ENCODE data around the gene RHAG.

RHAG gene

GRCh38 chr6:49636713-49637349 is at the start of gene RHAG:
Gene RHAG, minus strand, starts transcription at chr6:49636839. Its CDS starts 27 bp downstream, at chr6:49636812.
- TF ChIP-seq HDGF (IDR thresholded peaks at IDR 0.05; ENCODE audit: borderline replicate concordance) = no peak
- TF ChIP-seq PKNOX1 (IDR thresholded peaks at IDR 0.05) = no peak
- no peak for TF ChIP-seq L3MBTL2 (conservative IDR thresholded peaks at IDR 0.05)
- no peak for TF ChIP-seq NFRKB (IDR thresholded peaks at IDR 0.05)
- no peak for TF ChIP-seq CTBP1 (IDR thresholded peaks at IDR 0.05; ENCODE audit: borderline replicate concordance)
- TF ChIP-seq FOXM1 (IDR thresholded peaks at IDR 0.05; ENCODE audit: borderline replicate concordance) = no peak
- TF ChIP-seq ARNT (IDR thresholded peaks at IDR 0.05) = no peak
- TF ChIP-seq BHLHE40 (IDR thresholded peaks at IDR 0.05; ENCODE audit: borderline replicate concordance) = no peak
- no peak for TF ChIP-seq ZNF384 (IDR thresholded peaks at IDR 0.05)
- TF ChIP-seq SP1 (IDR thresholded peaks at IDR 0.05) = no peak
- no peak for TF ChIP-seq FOXK2 (IDR thresholded peaks at IDR 0.05)
- no peak for TF ChIP-seq ELF4 (IDR thresholded peaks at IDR 0.05)
- TF ChIP-seq TARDBP (IDR thresholded peaks at IDR 0.05) = no peak
- POLR2A ChIA-PET = no interaction called here
- CTCF ChIA-PET = no interaction called here
- DNase-seq (ENCODE audit: extremely low spot score) = no peak

DNA sequence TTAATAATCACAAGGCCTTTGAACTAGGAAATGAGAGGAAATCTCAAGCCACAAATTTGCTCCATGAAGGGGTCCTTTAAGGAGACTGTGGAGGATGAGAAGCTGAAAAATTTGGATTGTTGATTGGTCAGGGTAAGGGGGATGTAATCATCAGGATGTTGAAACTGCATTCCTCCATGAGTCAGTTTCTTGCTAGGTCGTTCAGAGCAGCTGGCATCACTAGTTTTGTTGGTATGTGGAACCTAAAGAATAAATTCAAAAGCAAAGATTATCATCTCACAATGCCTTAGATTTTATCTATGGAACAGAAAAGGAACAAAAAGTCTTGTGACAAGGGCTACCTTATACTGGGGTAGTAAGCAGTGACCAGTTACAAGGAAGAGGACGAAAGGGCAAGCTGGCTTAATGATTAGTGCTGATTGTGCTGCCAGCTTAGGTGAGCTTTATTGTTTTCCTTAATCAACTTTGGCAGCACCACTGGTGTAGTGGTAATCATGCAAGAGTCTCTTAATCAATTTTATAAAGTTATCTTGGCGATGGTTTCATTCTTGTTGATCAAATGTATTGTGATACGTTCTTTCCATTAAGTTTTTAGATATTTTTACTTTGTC is 40.1 kb upstream of the RHAG start:
- ChIA-PET CTCF (no interaction called here), POLR2A (no interaction called here)
- DNase-seq (ENCODE audit: extremely low spot score) = no peak
- TF ChIP-seq ZNF384 (IDR thresholded peaks at IDR 0.05) = no peak
- TF ChIP-seq ELF4 (IDR thresholded peaks at IDR 0.05) = no peak
- no peak for TF ChIP-seq SP1 (IDR thresholded peaks at IDR 0.05)
- TF ChIP-seq BHLHE40 (IDR thresholded peaks at IDR 0.05; ENCODE audit: borderline replicate concordance) = no peak
- TF ChIP-seq FOXA1 (IDR thresholded peaks at IDR 0.05) = no peak
- TF ChIP-seq PKNOX1 (IDR thresholded peaks at IDR 0.05) = no peak
- TF ChIP-seq LEF1 (IDR thresholded peaks at IDR 0.05; ENCODE audit: borderline replicate concordance) = no peak
- TF ChIP-seq ARNT (IDR thresholded peaks at IDR 0.05) = no peak
- no peak for TF ChIP-seq FOXK2 (IDR thresholded peaks at IDR 0.05)

- DNase-seq (ENCODE audit: extremely low spot score) = no peak
- no peak for TF ChIP-seq L3MBTL2 (conservative IDR thresholded peaks at IDR 0.05)
- TF ChIP-seq PKNOX1 (IDR thresholded peaks at IDR 0.05) = no peak
- TF ChIP-seq ELF4 (IDR thresholded peaks at IDR 0.05) = no peak
- TF ChIP-seq SUZ12 (IDR thresholded peaks at IDR 0.05) = no peak
- no peak for TF ChIP-seq CTBP1 (IDR thresholded peaks at IDR 0.05; ENCODE audit: borderline replicate concordance)
- no peak for TF ChIP-seq BHLHE40 (IDR thresholded peaks at IDR 0.05; ENCODE audit: borderline replicate concordance)
- no peak for TF ChIP-seq NFRKB (IDR thresholded peaks at IDR 0.05)
- TF ChIP-seq TARDBP (IDR thresholded peaks at IDR 0.05) = no peak
- TF ChIP-seq LEF1 (IDR thresholded peaks at IDR 0.05; ENCODE audit: borderline replicate concordance) = no peak
- TF ChIP-seq FOXA1 (IDR thresholded peaks at IDR 0.05) = no peak
- no peak for TF ChIP-seq ZNF384 (IDR thresholded peaks at IDR 0.05)
- TF ChIP-seq ARNT (IDR thresholded peaks at IDR 0.05) = no peak
- no peak for TF ChIP-seq HDGF (IDR thresholded peaks at IDR 0.05; ENCODE audit: borderline replicate concordance)
- TF ChIP-seq SP1 (IDR thresholded peaks at IDR 0.05) = no peak
- no peak for TF ChIP-seq FOXM1 (IDR thresholded peaks at IDR 0.05; ENCODE audit: borderline replicate concordance)
- TF ChIP-seq FOXK2 (IDR thresholded peaks at IDR 0.05) = no peak
- ChIA-PET CTCF (no interaction called here), POLR2A (no interaction called here)
These were observed 39.2 kb upstream of the RHAG start for GRCh38 chr6:49675816-49676215.

GRCh38 chr6:49668083-49668511 is 31.5 kb upstream of the RHAG start:
- TF ChIP-seq BHLHE40 (IDR thresholded peaks at IDR 0.05; ENCODE audit: borderline replicate concordance) (no peak), FOXA1 (IDR thresholded peaks at IDR 0.05) (no peak), PKNOX1 (IDR thresholded peaks at IDR 0.05) (no peak), FOXK2 (IDR thresholded peaks at IDR 0.05) (no peak), HDGF (IDR thresholded peaks at IDR 0.05; ENCODE audit: borderline replicate concordance) (no peak), ELF4 (IDR thresholded peaks at IDR 0.05) (no peak), LEF1 (IDR thresholded peaks at IDR 0.05; ENCODE audit: borderline replicate concordance) (no peak), L3MBTL2 (conservative IDR thresholded peaks at IDR 0.05) (no peak), ZNF384 (IDR thresholded peaks at IDR 0.05) (no peak), SUZ12 (IDR thresholded peaks at IDR 0.05) (no peak), SP1 (IDR thresholded peaks at IDR 0.05) (no peak), ARNT (IDR thresholded peaks at IDR 0.05) (no peak), TARDBP (IDR thresholded peaks at IDR 0.05) (no peak), FOXM1 (IDR thresholded peaks at IDR 0.05; ENCODE audit: borderline replicate concordance) (no peak), NFRKB (IDR thresholded peaks at IDR 0.05) (no peak), CTBP1 (IDR thresholded peaks at IDR 0.05; ENCODE audit: borderline replicate concordance) (no peak)
- CTCF ChIA-PET = no interaction called here
- POLR2A ChIA-PET = no interaction called here
- DNase-seq (ENCODE audit: extremely low spot score) = no peak

DNA sequence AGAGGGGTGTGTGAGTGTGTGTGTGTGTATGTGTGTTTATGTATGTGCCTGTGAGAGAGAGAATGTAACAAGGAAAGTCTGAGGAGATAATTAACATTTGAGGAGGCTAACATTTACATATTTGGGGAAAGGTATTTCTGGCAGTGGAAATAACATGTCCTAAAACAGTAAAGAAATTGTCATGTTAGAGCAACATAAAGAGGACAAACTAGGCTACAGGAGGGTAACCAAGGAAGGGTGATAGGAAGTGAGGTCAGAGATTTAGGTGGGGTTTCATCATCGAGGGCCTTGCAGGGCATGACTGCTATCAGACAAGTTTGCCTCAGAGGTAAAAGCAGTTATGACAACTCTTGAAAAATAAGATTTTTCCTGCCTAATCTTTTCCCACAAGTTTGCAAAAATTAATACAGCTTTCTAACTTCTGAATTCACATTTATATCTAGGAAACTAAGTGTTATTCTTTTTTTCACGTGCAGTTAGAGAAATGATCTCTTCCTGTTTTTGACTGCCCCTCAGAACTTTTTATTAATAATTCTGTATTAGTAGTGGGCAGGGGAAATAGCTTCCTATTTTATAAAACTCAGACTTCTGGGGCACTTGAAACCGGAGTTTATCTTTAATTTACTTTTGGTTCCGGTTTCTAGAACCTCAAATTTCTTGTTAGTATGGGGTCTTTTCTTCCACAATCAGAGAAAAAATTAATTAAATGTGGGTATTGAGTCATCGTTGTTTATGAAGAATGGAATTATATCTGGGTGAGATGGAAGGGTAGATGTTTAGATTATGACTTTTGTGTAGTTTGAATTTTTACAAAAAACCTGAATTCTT is 30.5 kb upstream of the RHAG start:
- TF ChIP-seq CTBP1 (IDR thresholded peaks at IDR 0.05; ENCODE audit: borderline replicate concordance) (no peak), HDGF (IDR thresholded peaks at IDR 0.05; ENCODE audit: borderline replicate concordance) (no peak), SUZ12 (IDR thresholded peaks at IDR 0.05) (no peak)
- POLR2A ChIA-PET = no interaction called here
- no peak for DNase-seq (ENCODE audit: extremely low spot score)
- CTCF ChIA-PET = no interaction called here

Data from HEK293T (cell line).